Uterus (tissue), 2 donors: ENCODE results near the gene KCND1.

Experiments used
- POLR2A ChIP-seq, 2 donors: fragments of 450-650 bp; IDR thresholded peaks; one replicate each; pipeline ENCODE4 v1.6.1; 2016; ENCODE audit warnings: antibody characterized with exemption in 2 of 2, mild to moderate bottlenecking in 1 of 2, moderate library complexity in 1 of 2
- TF ChIP-seq, protein P1 (sequence below), 4 experiments: fragments of 200-600 bp in 2 of 4; fragments of 450-650 bp in 2 of 4; sonication (generic) in 2 of 4; IDR thresholded peaks; one replicate each; pipeline ENCODE4 v1.5.1; 2016 to 2019; ENCODE audit warnings: antibody characterized with exemption in 4 of 4, mild to moderate bottlenecking in 2 of 4, moderate library complexity in 1 of 4

DNA sequence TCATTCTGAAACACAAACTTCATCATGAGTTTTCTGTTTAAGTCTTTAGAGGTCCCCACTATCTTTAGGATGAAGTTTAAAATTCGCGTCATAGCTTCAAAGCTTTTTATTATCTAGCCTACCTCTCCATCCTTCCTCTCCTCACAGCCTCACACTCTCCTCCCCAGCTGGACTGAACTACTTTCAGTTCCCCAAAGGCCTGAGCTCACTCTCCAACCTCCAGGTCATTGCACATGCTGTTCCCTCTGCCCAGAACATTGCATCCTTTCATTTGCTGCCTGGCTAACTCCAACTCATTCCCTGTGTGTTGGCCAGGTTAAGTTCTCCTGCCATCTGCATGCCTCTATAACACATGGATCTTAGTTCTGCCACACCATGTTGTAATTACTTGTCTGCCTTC lies 11.4 kb downstream of the KCND1 start:
- TF ChIP-seq, protein P1, sequence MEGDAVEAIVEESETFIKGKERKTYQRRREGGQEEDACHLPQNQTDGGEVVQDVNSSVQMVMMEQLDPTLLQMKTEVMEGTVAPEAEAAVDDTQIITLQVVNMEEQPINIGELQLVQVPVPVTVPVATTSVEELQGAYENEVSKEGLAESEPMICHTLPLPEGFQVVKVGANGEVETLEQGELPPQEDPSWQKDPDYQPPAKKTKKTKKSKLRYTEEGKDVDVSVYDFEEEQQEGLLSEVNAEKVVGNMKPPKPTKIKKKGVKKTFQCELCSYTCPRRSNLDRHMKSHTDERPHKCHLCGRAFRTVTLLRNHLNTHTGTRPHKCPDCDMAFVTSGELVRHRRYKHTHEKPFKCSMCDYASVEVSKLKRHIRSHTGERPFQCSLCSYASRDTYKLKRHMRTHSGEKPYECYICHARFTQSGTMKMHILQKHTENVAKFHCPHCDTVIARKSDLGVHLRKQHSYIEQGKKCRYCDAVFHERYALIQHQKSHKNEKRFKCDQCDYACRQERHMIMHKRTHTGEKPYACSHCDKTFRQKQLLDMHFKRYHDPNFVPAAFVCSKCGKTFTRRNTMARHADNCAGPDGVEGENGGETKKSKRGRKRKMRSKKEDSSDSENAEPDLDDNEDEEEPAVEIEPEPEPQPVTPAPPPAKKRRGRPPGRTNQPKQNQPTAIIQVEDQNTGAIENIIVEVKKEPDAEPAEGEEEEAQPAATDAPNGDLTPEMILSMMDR (IDR thresholded peaks at IDR 0.05) = no peak
- no peak for TF ChIP-seq POLR2A (IDR thresholded peaks at IDR 0.05)
